Aorta (tissue), 5 donors: ENCODE data around the gene SLC24A3. TPM values are rescaled to one million over a fixed set of nuclear protein-coding genes. Genes with fewer than 3 reads are reported as not detected.

Experiments used
- ATAC-seq: fragments of 200-7000 bp; cut with Tn5 transposase; one replicate; pipeline ENCODE4 v1.9.1; 2022; ENCODE audit warnings: moderate library complexity; ENCODE audit not compliant: low FRiP score
- DNase-seq, 2 donors: peaks; one replicate each; pipeline ENCODE4 v3.0.0-alpha.2; 2020
- H3K27ac ChIP-seq, 2 donors: one replicate each; pipeline ENCODE4 v1.5.1; 2013; ENCODE audit warnings: low read length in 2 of 2, mild to moderate bottlenecking in 2 of 2, moderate library complexity in 2 of 2, control low read depth in 1 of 2, inconsistent platforms in 1 of 2, low read depth in 1 of 2
- H3K27me3 ChIP-seq, 2 donors: one replicate each; pipeline ENCODE4 v1.6.1; 2013; ENCODE audit warnings: control low read depth in 1 of 2, low read length in 1 of 2, mild to moderate bottlenecking in 1 of 2, moderate library complexity in 1 of 2; ENCODE audit not compliant: insufficient read depth in 2 of 2, control insufficient read depth in 1 of 2
- H3K36me3 ChIP-seq, 2 donors: one replicate each; pipeline ENCODE4 v1.6.1; 2013; ENCODE audit warnings: control low read depth in 1 of 2, low read length in 1 of 2, mild to moderate bottlenecking in 1 of 2; ENCODE audit not compliant: insufficient read depth in 2 of 2, control insufficient read depth in 1 of 2
- H3K4me1 ChIP-seq, 2 donors: one replicate each; pipeline ENCODE4 v1.6.1; 2013; ENCODE audit warnings: low read length in 2 of 2, control low read depth in 1 of 2, mild to moderate bottlenecking in 1 of 2, moderate library complexity in 1 of 2; ENCODE audit not compliant: insufficient read depth in 2 of 2, control insufficient read depth in 1 of 2
- H3K4me3 ChIP-seq, 2 donors: one replicate each; pipeline ENCODE4 v1.5.1; 2013; ENCODE audit warnings: low read length in 2 of 2, control low read depth in 1 of 2, mild to moderate bottlenecking in 1 of 2
- H3K9me3 ChIP-seq: one replicate; pipeline ENCODE4 v1.6.1; 2013; ENCODE audit warnings: mild to moderate bottlenecking, low read length; ENCODE audit not compliant: control insufficient read depth
- WGBS, 2 donors: extraction: QIAGEN DNeasy Blood & Tissue Kit; methylation state at CpG; one replicate each; pipeline ENCODE4 v1.1.7; 2013; 5-methylcytosine and 5-hydroxymethylcytosine counted together
- intact Hi-C, 2 donors: fragments of 100-400 bp; cut with DNase I; formaldehyde crosslinking; loops; one replicate each; pipeline versions ENCODE4 v1.14.2 to v1.15.0; 2022
- polyA plus RNA-seq, 2 donors: library from polyadenylated mRNA; stranded (reverse); fragments of 200-250 nt; gene quantifications; one replicate each; pipeline ENCODE4 v1.2.3, GENCODE V29; 2013
- total RNA-seq, 2 donors: library from RNA; stranded (reverse); fragmentation: NEBNext Ultra II Directional; extraction: Animal tissue kit (Norgen Biotek cat#: 25700); gene quantifications; one replicate each; pipeline ENCODE4 v1.2.1, GENCODE V29; 2021
- donor health status: healthy with polysubstance abuse.
- donor health status: Bipolar disorder and iron deficiency.
- donor health status: DM: no; HTN: no; CAD: no.
- donor health status: DM: no; HTN: no; CAD: no.
- donor health status: DM: yes; HTN: yes; CAD: no.

SLC24A3 gene
- total and polyA plus RNA-seq, 4 donors, result 8.8 to 24.9 (median 19.1) TPM

- Histone ChIP-seq H3K27me3 (no peaks in the 10 kb centered on the region), H3K27ac (no peak overlapping the region), H3K4me3 (no peak overlapping the region), H3K9me3 (no peaks in the 10 kb centered on the region), H3K36me3 (no peaks in the 10 kb centered on the region), H3K4me1 (no peaks in the 10 kb centered on the region)
- WGBS, 2 donors, result 58 to 73% methylated on average over 4 of the region's 4 CpGs
- no peak for DNase-seq
- no peak for ATAC-seq
- intact Hi-C loops, result no loop called here
Observed at GRCh38 chr20:19522836-19523590, 310.6 kb downstream of the SLC24A3 start.

GRCh38 chr20:19524691-19525090 is 312.2 kb downstream of the SLC24A3 start:
- no peak for DNase-seq
- Histone ChIP-seq H3K36me3 (no peaks in the 10 kb centered on the region), H3K9me3 (no peaks in the 10 kb centered on the region), H3K4me3 (no peak overlapping the region), H3K27me3 (no peaks in the 10 kb centered on the region), H3K27ac (no peak overlapping the region), H3K4me1 (no peaks in the 10 kb centered on the region)
- intact Hi-C loops, result no loop called here
- no peak for ATAC-seq
- 94 to 99% methylated on average over 1 of the region's 1 CpG for WGBS, 2 donors

- Histone ChIP-seq H3K9me3 (no peaks in the 10 kb centered on the region), H3K27ac (no peak overlapping the region), H3K4me3 (no peak overlapping the region), H3K36me3 (no peaks in the 10 kb centered on the region), H3K4me1 (no peaks in the 10 kb centered on the region), H3K27me3 (no peaks in the 10 kb centered on the region)
- ATAC-seq, result no peak
- DNase-seq, result no peak
- 90 to 94% methylated on average over 2 of the region's 2 CpGs for WGBS, 2 donors
- intact Hi-C loops, result no loop called here
Observed at GRCh38 chr20:19527509-19527908, 315.1 kb downstream of the SLC24A3 start.

GRCh38 chr20:19528286-19529030 is 316.0 kb downstream of the SLC24A3 start:
- intact Hi-C loops, result no loop called here
- H3K4me3 ChIP-seq, result no peak overlapping the region
- 94% methylated on average over 5 of the region's 5 CpGs for WGBS, 2 donors
- H3K36me3 ChIP-seq, result no peaks in the 10 kb centered on the region
- H3K9me3 ChIP-seq, result no peaks in the 10 kb centered on the region
- no peak for DNase-seq
- H3K27ac ChIP-seq, result no peak overlapping the region
- ATAC-seq, result no peak
- no peaks in the 10 kb centered on the region for H3K4me1 ChIP-seq
- H3K27me3 ChIP-seq, result no peaks in the 10 kb centered on the region

GRCh38 chr20:19530006-19530405 is 317.6 kb downstream of the SLC24A3 start:
- 96 to 97% methylated on average over 5 of the region's 5 CpGs for WGBS, 2 donors

GRCh38 chr20:19531446-19531845 is 319.0 kb downstream of the SLC24A3 start:
- intact Hi-C loops, result no loop called here
- DNase-seq, result no peak
- no peak overlapping the region for H3K4me3 ChIP-seq
- no peaks in the 10 kb centered on the region for H3K9me3 ChIP-seq
- no peaks in the 10 kb centered on the region for H3K27me3 ChIP-seq
- WGBS, 2 donors, result 97 to 98% methylated on average over 5 of the region's 5 CpGs
- H3K36me3 ChIP-seq, result no peaks in the 10 kb centered on the region
- no peak overlapping the region for H3K27ac ChIP-seq
- H3K4me1 ChIP-seq, result no peaks in the 10 kb centered on the region
- no peak for ATAC-seq

More at GRCh38 chr20:19530006-19530405, 317.6 kb downstream of the SLC24A3 start:
- DNase-seq, result no peak
- H3K27me3 ChIP-seq, result no peaks in the 10 kb centered on the region
- H3K4me1 ChIP-seq, result no peaks in the 10 kb centered on the region
- no peak for ATAC-seq
- no peaks in the 10 kb centered on the region for H3K9me3 ChIP-seq
- H3K36me3 ChIP-seq, result no peaks in the 10 kb centered on the region
- intact Hi-C loops, result no loop called here
- no peak overlapping the region for H3K27ac ChIP-seq
- no peak overlapping the region for H3K4me3 ChIP-seq

GRCh38 chr20:19538556-19538955 is 326.1 kb downstream of the SLC24A3 start:
- Histone ChIP-seq H3K4me3 (no peak overlapping the region), H3K9me3 (no peaks in the 10 kb centered on the region), H3K4me1 (no peaks in the 10 kb centered on the region), H3K36me3 (no peaks in the 10 kb centered on the region), H3K27ac (no peak overlapping the region), H3K27me3 (no peaks in the 10 kb centered on the region)
- DNase-seq (no peak), ATAC-seq (no peak)
- intact Hi-C loops, result no loop called here
- 93% methylated on average over 3 of the region's 3 CpGs for WGBS, 2 donors

- no peaks in the 10 kb centered on the region for H3K9me3 ChIP-seq
- no peaks in the 10 kb centered on the region for H3K36me3 ChIP-seq
- ATAC-seq (no peak), DNase-seq (no peak)
- no peaks in the 10 kb centered on the region for H3K4me1 ChIP-seq
- intact Hi-C loops, result no loop called here
- H3K4me3 ChIP-seq, result no peak overlapping the region
- WGBS, 2 donors, result 44 to 57% methylated on average over 4 of the region's 4 CpGs
- H3K27ac ChIP-seq, result no peak overlapping the region
- no peaks in the 10 kb centered on the region for H3K27me3 ChIP-seq
Observed at GRCh38 chr20:19539191-19539590, 326.7 kb downstream of the SLC24A3 start.

- DNase-seq, result no peak
Observed at GRCh38 chr20:19540392-19540791, 327.9 kb downstream of the SLC24A3 start.

More at GRCh38 chr20:19540392-19540791, 327.9 kb downstream of the SLC24A3 start:
- no peak for ATAC-seq
- 21 to 32% methylated on average over 7 of the region's 7 CpGs for WGBS, 2 donors
- no peaks in the 10 kb centered on the region for H3K27me3 ChIP-seq
- no peaks in the 10 kb centered on the region for H3K4me1 ChIP-seq
- intact Hi-C loops, result no loop called here
- no peaks in the 10 kb centered on the region for H3K9me3 ChIP-seq
- H3K27ac ChIP-seq, result peak overlapping the region in 1 of 2 donors; percentile 2
- no peak overlapping the region for H3K4me3 ChIP-seq
- H3K36me3 ChIP-seq, result no peaks in the 10 kb centered on the region
